Activated naive CD4-positive, alpha-beta T cell treated with Interleukin-2 at 50 U/mL for 16 hours (primary cell): ENCODE results near the gene ARMCX4.
A peak's percentile ranks its signal among the peaks of the same experiment; 100 is the strongest.
"Not testable (repeated sequence)": the region's sequence is repeated elsewhere in the genome, so short reads cannot be mapped to it uniquely, and the experiment has no call there.

Source experiments
- DNase-seq: peaks from one replicate; pipeline ENCODE4 v3.0.0-alpha.2; 2020

ARMCX4 gene

DNA sequence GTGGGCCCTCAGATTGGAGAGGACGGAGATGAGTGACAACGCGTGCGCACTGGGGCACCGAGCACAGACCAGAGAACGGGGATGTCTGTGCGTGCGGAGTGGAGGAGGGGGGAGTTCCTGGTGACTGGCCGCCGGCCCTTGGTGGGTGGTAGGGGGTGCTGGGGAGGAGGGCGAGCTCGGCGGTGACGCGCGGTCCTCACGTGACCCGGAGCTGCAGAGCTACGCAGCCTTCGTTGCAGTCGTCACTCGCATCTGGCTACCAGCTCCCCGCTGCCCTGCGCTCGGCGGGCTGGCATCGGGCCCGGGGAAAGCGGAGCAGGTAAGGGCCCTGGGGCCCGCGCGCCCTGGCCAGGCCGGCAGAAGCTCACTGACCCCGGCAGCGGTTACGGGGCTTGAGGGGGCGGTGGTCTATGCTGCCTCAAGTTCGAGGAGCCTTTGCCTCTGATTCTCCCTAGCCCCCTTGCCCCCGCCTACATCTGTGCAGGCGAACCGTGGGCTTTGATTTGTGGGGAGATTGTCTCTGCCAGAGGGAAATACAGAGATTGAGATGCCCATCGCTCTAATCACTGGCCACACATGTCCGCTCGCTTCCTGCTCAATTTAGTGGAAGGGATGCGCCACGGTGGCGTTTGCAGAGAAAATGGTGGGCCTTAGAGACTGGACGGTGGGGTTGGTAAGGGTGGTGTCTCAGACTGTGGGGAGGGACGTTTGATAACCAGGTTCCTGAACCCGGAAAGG is at the start of gene ARMCX4:
Gene ARMCX4 (plus strand): TSS at position 245 of the 738 bp plus-strand sequence. CDS start 3,134 bp downstream, outside the sequence.
- DNase-seq: peak; percentile 37

DNA sequence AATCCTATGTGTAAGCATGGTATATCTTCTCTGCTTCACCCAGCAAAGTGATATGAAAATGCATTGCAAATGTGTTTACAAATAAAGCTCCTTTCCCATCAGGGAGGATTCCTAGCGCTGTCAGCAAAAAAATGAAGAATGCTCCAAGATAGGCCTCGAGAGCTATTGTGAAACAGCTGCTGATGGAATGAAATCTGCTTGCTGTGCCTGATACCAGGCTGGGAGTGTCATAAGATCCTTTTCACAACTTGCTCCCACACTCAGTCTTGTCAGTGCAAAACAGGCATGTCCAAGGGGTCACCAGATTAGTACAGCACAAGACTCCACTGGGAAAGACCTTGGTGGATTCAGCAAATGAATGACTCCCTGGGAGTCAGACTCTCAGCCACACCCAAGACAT is 43.2 kb upstream of the ARMCX4 start:
- no peak for DNase-seq

DNA sequence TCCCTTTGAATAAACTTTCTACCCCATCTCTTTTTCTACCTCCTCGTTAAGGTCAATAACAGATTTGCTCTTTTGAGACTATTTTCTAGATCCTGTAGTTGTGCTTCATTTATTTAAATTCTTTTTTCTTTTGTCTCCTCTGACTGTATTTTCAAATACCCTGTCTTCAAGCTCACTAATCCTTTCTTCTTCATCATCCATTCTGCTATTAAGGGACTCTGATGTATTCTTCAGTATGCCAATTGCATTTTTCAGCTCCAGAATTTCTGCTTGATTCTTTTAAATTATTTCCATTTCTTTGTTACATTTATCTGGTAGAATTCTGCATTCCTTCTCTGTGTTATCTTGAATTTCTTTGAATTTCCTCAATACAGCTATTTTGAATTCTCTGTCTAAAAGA is 36.0 kb upstream of the ARMCX4 start:
- DNase-seq: no peak

DNA sequence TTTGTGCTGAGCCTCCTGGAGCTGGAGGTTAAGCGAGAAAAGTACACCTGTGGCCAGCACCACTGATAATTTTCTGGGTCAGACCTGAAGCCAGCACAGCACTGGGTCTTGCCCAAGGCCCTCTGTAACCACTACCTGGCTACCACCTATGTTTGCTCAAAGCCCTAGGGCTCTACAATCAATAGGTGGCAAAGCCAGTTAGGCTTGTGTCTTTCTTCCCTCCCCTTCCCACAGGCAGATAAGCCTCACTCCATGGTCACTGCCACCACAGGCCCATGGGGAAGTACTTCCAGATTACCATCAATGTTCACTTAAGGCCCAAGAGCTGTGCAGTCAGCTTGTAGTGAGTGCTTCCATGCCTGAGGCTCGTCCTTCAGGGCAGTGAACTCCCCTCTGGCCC is 35.2 kb upstream of the ARMCX4 start:
- DNase-seq: no peak

DNA sequence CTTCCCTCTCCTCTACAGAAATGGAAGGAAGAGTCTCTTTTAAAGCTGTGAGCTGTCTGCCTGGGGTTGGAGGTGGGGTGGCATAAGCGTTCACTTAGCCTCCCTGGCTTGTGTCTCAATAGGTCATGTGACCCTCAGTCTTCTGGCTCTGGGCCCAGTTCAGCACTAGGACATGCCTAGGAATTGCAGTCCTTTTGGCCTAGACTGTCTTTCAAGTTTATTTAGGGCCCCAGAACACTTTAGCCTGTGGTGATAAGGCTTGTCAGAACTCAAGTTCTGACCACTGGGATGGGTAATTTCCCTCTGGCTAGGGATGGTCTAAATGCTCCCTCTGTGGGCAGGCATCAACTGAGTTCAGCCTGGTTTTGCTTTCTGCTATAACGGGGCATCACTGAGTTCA is 34.3 kb upstream of the ARMCX4 start:
- DNase-seq: no peak

DNA sequence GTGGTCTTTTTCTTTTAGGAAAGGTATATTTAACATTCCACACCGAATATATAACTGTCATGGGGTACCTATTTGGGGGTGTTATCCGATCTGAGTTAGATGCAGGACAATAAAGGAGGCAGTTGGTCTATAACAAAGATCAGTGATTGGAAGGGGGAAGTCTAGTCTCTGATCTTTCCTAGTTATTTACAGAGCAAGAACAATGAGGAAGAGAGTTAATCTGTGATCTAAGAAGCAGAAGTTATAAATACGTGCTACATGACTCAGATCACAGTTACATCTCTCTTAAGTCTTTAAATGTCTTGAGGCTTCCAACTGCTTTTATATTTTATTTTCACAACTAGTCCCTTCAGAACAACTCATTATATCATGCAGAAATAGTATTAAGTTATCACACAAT is 33.2 kb upstream of the ARMCX4 start:
- no peak for DNase-seq

DNA sequence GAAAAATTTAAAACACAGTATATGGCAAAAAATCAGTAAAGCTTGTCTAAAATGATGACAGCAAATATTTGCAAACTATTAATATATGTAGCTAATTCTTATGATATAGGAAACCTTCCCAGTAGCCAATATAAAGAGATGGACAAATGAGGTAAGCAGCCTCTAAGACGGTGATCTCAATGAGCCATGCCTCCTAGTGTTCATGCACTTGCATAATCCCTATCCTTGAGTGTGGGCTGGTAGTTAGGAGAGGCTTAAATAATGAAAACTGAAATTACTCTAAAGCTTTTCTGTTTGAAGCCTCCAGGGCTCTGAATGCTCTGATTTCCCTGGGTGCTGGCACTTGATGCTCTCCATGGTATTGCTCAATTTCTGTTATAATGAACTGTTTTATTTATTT is 24.6 kb upstream of the ARMCX4 start:
- no peak for DNase-seq

DNA sequence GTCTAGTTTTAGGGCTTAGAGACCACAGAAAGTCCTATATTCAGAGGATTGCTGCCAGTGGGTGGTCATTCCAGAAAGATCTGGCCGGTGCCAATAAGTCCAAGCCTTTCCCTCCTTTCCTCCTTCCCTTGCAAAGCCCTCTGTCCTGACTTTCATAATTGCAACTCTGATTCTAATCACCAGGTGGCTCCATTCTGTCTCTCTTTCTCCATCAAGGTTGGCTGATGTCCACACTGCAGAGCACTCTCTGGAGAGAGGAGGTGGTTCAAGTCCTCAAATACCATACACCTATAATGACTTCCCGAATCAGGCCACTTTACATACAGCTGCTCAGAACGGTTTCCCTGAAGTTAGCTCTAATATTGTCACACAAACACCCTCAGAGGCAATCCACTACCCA is 22.4 kb upstream of the ARMCX4 start:
- no peak for DNase-seq

DNA sequence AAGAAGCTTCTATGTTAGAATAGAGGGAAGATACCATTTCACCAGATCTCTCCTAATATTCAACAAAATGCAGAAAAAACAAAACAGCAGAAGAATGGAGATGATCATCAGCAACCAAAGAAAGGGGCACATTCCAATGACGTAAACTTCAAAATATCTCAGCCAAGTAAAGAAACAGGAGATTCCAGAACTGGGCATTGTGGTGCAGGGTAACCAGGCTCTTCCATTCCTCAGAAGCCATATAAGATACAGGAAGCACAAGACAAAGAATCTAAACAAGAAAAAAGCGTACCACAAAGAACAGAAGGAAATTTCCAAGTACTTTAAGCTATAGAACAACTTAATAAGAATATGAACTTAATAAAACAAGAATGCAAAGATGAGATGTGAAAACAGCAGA is 6.9 kb upstream of the ARMCX4 start:
- no peak for DNase-seq

DNA sequence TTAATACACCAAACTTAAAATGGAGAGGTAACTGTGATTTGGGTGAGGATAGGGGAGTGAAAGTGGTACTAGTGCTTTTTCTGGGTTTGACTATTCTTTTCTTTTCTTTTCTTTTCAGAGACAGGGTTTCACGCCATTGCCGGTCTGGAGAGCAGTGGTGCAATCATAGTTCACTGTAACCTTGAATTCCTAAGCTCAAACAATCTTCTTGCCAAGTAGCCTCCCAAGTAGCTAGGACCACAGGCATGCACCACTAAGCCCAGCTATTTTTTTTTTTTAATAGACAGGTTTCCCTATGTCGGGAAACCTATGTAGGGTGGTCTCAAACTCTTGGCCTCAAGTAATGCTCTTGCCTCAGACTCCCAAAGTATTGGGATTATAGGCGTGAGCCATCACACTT is 3.0 kb upstream of the ARMCX4 start:
- no peak for DNase-seq

DNA sequence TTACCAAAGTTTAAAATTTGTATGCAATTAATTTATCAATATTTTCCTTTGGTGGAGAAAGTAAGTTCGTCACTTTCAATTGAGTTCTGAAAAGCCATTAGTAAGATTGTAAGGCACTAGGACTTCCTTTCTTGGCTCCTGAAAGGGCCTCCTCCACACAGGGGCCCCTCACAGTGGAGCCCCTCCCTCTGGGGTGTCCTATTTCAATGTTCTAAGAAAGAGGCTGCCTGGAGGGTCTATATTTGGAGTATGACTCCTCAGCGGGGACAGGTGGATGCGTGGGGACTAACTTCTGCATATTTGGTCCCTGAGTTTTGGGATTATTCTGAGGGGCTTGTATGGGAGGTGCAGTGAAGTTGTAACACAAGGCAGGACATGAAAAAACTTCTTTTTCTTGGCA is 1.6 kb upstream of the ARMCX4 start:
- no peak for DNase-seq

DNA sequence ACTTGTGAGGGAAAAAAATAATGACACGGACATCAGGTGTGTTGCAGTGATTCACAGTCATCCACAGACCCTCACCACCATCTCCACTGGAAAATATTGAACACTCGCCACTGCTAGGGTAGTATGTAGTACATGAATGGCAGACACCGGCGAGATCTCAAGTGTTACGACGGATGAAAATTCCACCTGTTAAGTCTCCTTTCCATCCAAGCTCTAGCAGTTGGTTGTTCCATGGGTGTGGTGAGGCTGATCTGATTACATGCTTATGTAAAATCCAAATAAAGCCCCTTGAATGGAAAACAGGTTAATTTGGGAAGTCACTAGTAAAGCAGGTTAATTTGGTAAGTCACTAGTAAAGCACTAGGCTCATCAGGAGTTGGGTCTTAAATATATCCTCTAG is 1.1 kb upstream of the ARMCX4 start:
- no peak for DNase-seq

DNA sequence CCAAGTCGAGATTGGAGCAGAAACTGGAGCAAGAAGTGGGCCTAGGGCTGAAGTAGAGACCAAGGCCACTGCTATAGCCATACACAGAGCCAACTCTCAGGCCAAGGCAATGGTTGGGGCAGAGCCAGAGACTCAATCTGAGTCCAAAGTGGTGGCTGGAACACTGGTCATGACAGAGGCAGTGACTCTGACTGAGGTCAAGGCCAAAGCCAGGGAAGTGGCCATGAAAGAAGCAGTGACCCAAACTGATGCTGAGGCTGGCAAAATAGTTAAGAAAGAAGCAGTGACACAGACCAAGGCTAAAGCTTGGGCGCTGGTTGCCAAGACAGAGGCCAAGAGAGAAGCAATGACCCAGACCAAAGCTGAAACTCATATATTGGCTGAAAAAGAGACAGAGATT is 3.5 kb downstream of the ARMCX4 start:
- no peak for DNase-seq

DNA sequence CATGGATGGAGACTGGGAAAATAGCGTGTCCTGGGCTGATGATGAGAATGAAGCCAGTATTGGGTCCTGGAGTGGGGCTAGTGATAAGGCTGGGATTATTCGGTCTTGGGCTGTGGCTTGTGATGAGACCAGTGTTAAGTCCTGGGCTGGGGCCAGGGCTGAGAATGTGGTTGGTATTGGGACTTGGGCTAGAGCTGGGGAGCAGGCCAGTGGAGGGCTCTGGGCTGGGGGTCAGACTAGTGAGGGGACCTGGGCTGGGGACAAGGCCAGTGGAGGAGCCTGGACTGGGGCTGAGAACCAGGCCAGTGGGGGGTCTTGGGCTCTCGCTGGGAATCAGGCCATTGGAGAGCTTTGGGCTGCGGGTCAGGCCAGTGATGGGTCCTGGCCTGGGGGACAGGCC is 6.7 kb downstream of the ARMCX4 start:
- DNase-seq: no peak

DNA sequence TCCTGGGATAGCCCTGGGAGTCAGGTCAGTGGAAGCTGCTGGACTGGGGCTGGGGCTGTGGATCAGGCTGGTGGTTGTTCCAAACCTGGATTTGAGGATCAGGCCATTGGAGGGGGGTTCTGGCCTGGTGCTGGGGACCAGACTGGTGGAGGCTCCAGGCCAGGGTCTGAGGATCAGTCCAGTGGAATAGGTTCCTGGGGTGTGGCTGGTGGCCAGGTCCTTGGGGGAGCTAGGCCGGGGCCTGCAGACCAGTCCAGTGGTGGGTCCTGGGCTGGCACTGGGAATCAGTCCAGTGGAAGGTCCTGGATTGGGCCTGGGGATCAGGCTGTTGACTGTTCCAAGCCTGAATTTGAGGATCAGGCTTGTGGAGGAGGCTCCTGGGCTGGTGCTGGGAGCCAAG is 8.0 kb downstream of the ARMCX4 start:
- no peak for DNase-seq

DNA sequence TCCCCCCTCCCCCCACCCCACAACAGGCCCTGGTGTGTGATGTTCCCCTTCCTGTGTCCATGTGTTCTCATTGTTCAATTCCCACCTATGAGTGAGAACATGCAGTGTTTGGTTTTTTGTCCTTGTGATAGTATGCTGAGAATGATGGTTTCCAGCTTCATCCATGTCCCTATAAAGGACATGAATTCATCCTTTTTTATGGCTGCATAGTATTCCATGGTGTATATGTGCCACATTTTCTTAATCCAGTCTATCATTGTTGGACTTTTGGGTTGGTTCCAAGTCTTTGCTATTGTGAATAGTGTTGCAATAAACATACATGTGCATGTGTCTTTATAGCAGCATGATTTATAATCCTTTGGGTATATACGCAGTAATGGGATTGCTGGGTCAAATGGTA is 17.7 kb downstream of the ARMCX4 start:
- not testable (repeated sequence) for DNase-seq

DNA sequence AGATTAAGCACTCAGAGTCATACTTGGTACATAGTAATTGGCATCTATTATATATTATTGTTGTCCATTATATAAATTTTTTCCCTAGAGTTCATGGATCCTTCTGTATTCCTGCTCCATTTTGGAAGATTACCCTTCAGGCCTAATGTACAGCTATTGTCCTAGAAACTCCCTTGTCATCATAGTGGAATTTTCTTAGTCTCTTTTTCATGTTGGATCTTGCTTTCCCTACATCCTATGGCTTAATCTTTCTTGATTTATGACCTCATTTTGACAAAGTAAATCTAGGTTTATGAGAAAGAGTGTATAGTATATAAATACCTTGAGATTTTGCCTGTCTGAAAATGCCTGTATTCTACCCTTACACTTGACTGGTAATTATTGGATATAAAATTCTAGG is 22.1 kb downstream of the ARMCX4 start:
- DNase-seq: no peak

DNA sequence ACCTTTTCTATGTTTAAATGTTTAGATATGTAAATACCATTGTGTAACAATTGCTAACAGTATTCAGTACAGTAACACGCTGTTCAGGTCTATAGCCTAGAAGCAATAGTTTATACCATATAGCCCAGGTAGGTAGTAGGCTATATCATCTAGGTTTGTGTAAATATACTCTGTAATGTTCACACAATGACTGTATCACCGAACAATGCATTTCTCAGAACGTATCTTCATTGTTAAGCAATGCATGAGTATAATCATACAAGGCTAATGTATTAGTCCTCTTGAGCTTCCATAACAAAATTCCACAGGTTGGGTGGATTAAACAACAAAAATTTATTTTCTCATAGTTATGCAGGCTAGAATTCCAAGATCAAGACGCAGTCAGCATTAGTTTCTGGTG is 22.7 kb downstream of the ARMCX4 start:
- no peak for DNase-seq

DNA sequence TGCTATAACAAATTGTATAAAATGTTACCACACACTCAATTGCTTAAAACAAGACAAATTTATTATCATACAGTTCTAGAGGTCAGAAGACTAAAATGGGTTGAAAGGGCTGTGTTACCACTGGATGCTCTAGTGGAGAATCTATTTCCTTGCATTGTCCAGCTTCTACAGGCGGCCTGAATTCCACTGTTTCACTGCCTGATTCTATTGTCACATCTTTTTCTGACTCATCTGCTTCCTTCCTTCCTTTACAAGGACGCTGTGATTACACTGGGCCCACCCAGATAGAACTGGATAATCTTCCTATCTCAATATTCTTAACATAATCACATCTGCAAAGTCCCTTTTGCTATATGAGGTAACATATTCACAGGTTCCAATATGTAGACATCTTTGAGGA is 45.7 kb downstream of the ARMCX4 start:
- no peak for DNase-seq
